Activated naive CD8-positive, alpha-beta T cell treated with anti-CD3 and anti-CD28 coated beads, Interleukin-2, amount 10 ng/mL, durations not matched to agents 7 days and 5 days (primary cell): ENCODE measurements around the gene TUBGCP2. TPM values are rescaled to one million over a fixed set of nuclear protein-coding genes. Genes with fewer than 3 reads are reported as not detected.

ENCODE experiments used
- ATAC-seq: fragments of 150-1000 bp; cut with Tn5 transposase; one replicate; pipeline ENCODE4 v1.10.0; 2021; ENCODE audit warnings: low read depth, moderate library complexity
- POLR2A ChIA-PET: fragments of 350-600 bp; sonication (Branson Sonifier 250); formaldehyde crosslinking; loops from one replicate; lab custom pipeline; 2021; ENCODE audit warnings: antibody characterized with exemption; lab: Charles Lee
- DNase-seq: peaks from one replicate; pipeline ENCODE4 v3.0.0; 2021
- H3K27ac Mint-ChIP-seq: one replicate; pipeline ENCODE4 v1.8.0; 2022; ENCODE audit warnings: mild to moderate bottlenecking, mixed read lengths
- H3K27me3 Mint-ChIP-seq: one replicate; pipeline ENCODE4 v1.8.0; 2022; ENCODE audit warnings: mild to moderate bottlenecking, moderate library complexity, mixed read lengths
- H3K36me3 Mint-ChIP-seq: one replicate; pipeline ENCODE4 v1.8.0; 2021; ENCODE audit warnings: mild to moderate bottlenecking, mixed read lengths
- H3K4me1 Mint-ChIP-seq: one replicate; pipeline ENCODE4 v1.8.0; 2021; ENCODE audit warnings: mixed read lengths
- H3K4me3 Mint-ChIP-seq: one replicate; pipeline ENCODE4 v1.8.0; 2022; ENCODE audit warnings: mild to moderate bottlenecking, moderate library complexity, mixed read lengths
- H3K9me3 Mint-ChIP-seq: one replicate; pipeline ENCODE4 v1.8.0; 2021; ENCODE audit warnings: mixed read lengths
- total RNA-seq, 2 experiments: library from RNA; stranded (reverse); gene quantifications; one replicate each; pipeline ENCODE4 v1.2.3, GENCODE V29; 2021

The TUBGCP2 gene
- total RNA-seq, 2 experiments from 2014 or later: 56.4 to 69.3 TPM

- Mint-ChIP-seq H3K4me3 (no peak overlapping the region), H3K27me3 (peaks cover 4% of the 10 kb centered on the region), H3K36me3 (no peaks in the 10 kb centered on the region), H3K4me1 (peaks cover 5% of the 10 kb centered on the region), H3K9me3 (no peaks in the 10 kb centered on the region), H3K27ac (no peak overlapping the region)
- no peak for ATAC-seq
- DNase-seq: no peak
- POLR2A ChIA-PET: no interaction called here
Observed at GRCh38 chr10:133253361-133253955, 55.2 kb downstream of the TUBGCP2 start.

- H3K4me3 Mint-ChIP-seq: no peak overlapping the region
- H3K36me3 Mint-ChIP-seq: no peaks in the 10 kb centered on the region
- ATAC-seq (no peak), DNase-seq (no peak)
- peaks cover 4% of the 10 kb centered on the region for H3K27me3 Mint-ChIP-seq
- H3K9me3 Mint-ChIP-seq: no peaks in the 10 kb centered on the region
- no peak overlapping the region for H3K27ac Mint-ChIP-seq
- H3K4me1 Mint-ChIP-seq: peaks cover under 1% of the 10 kb centered on the region
- POLR2A ChIA-PET: no interaction called here
Observed at GRCh38 chr10:133252223-133252552, 56.5 kb downstream of the TUBGCP2 start.

GRCh38 chr10:133251388-133252222, 57.1 kb downstream of the TUBGCP2 start:
- Mint-ChIP-seq H3K4me1 (peaks cover 4% of the 10 kb centered on the region), H3K36me3 (no peaks in the 10 kb centered on the region), H3K27me3 (peaks cover 4% of the 10 kb centered on the region), H3K9me3 (no peaks in the 10 kb centered on the region), H3K4me3 (no peak overlapping the region), H3K27ac (no peak overlapping the region)
- DNase-seq (no peak), ATAC-seq (no peak)
- POLR2A ChIA-PET: no interaction called here

GRCh38 chr10:133249975-133250754, 58.5 kb downstream of the TUBGCP2 start:
- Mint-ChIP-seq H3K9me3 (no peaks in the 10 kb centered on the region), H3K4me1 (peaks cover 4% of the 10 kb centered on the region), H3K36me3 (no peaks in the 10 kb centered on the region), H3K27ac (peak overlapping the region; percentile 76), H3K4me3 (no peak overlapping the region), H3K27me3 (peaks cover 6% of the 10 kb centered on the region)
- DNase-seq (no peak), ATAC-seq (no peak)
- POLR2A ChIA-PET: no interaction called here

- peaks cover 4% of the 10 kb centered on the region for H3K4me1 Mint-ChIP-seq
- H3K9me3 Mint-ChIP-seq: no peaks in the 10 kb centered on the region
- peak overlapping the region; percentile 76 for H3K27ac Mint-ChIP-seq
- DNase-seq (no peak), ATAC-seq (no peak)
- peaks cover 6% of the 10 kb centered on the region for H3K27me3 Mint-ChIP-seq
- no peaks in the 10 kb centered on the region for H3K36me3 Mint-ChIP-seq
- no peak overlapping the region for H3K4me3 Mint-ChIP-seq
- POLR2A ChIA-PET: no interaction called here
Observed at GRCh38 chr10:133249094-133249780, 59.4 kb downstream of the TUBGCP2 start.

- ATAC-seq (no peak), DNase-seq (no peak)
- Mint-ChIP-seq H3K36me3 (no peaks in the 10 kb centered on the region), H3K27ac (no peak overlapping the region), H3K27me3 (peaks cover 6% of the 10 kb centered on the region), H3K4me3 (no peak overlapping the region), H3K4me1 (peaks cover 4% of the 10 kb centered on the region), H3K9me3 (no peaks in the 10 kb centered on the region)
- POLR2A ChIA-PET: no interaction called here
Observed at GRCh38 chr10:133248334-133248715, 60.3 kb downstream of the TUBGCP2 start.

- DNase-seq (no peak), ATAC-seq (no peak)
- POLR2A ChIA-PET: no interaction called here
- Mint-ChIP-seq H3K36me3 (no peaks in the 10 kb centered on the region), H3K27ac (no peak overlapping the region), H3K27me3 (peaks cover 6% of the 10 kb centered on the region), H3K9me3 (no peaks in the 10 kb centered on the region), H3K4me1 (peaks cover 4% of the 10 kb centered on the region), H3K4me3 (no peak overlapping the region)
Observed at GRCh38 chr10:133247681-133248333, 60.9 kb downstream of the TUBGCP2 start.

GRCh38 chr10:133246236-133246626, 62.4 kb downstream of the TUBGCP2 start:
- Mint-ChIP-seq H3K27me3 (peaks cover 15% of the 10 kb centered on the region), H3K4me1 (peaks cover 14% of the 10 kb centered on the region), H3K4me3 (no peak overlapping the region), H3K9me3 (no peaks in the 10 kb centered on the region), H3K27ac (no peak overlapping the region), H3K36me3 (no peaks in the 10 kb centered on the region)
- DNase-seq (no peak), ATAC-seq (no peak)
- POLR2A ChIA-PET: no interaction called here

GRCh38 chr10:133245439-133246235, 63.0 kb downstream of the TUBGCP2 start:
- no peak overlapping the region for H3K4me3 Mint-ChIP-seq
- no peak overlapping the region for H3K27ac Mint-ChIP-seq
- DNase-seq (no peak), ATAC-seq (no peak)
- H3K27me3 Mint-ChIP-seq: peaks cover 21% of the 10 kb centered on the region
- peaks cover 20% of the 10 kb centered on the region for H3K4me1 Mint-ChIP-seq
- no peaks in the 10 kb centered on the region for H3K36me3 Mint-ChIP-seq
- POLR2A ChIA-PET: no interaction called here
- H3K9me3 Mint-ChIP-seq: no peaks in the 10 kb centered on the region

- no peak overlapping the region for H3K27ac Mint-ChIP-seq
- ATAC-seq (no peak), DNase-seq (no peak)
- peaks cover 29% of the 10 kb centered on the region for H3K27me3 Mint-ChIP-seq
- no peak overlapping the region for H3K4me3 Mint-ChIP-seq
- POLR2A ChIA-PET: no interaction called here
- no peaks in the 10 kb centered on the region for H3K36me3 Mint-ChIP-seq
- peaks cover 20% of the 10 kb centered on the region for H3K4me1 Mint-ChIP-seq
- no peaks in the 10 kb centered on the region for H3K9me3 Mint-ChIP-seq
Observed at GRCh38 chr10:133243593-133243992, 65.1 kb downstream of the TUBGCP2 start.

GRCh38 chr10:133242611-133243356, 65.9 kb downstream of the TUBGCP2 start:
- peaks cover 20% of the 10 kb centered on the region for H3K4me1 Mint-ChIP-seq
- H3K27ac Mint-ChIP-seq: peak overlapping the region; percentile 12
- ATAC-seq (no peak), DNase-seq (no peak)
- POLR2A ChIA-PET: interaction anchor here (1.3 to 1.4 kb wide), 2 partner anchors 10 to 32 kb away, joined by 3 to 5 read pairs; no protein-coding TSS in a partner anchor
- peaks cover 34% of the 10 kb centered on the region for H3K27me3 Mint-ChIP-seq
- H3K4me3 Mint-ChIP-seq: peak overlapping the region; percentile 59
- H3K9me3 Mint-ChIP-seq: no peaks in the 10 kb centered on the region
- H3K36me3 Mint-ChIP-seq: no peaks in the 10 kb centered on the region
